Measurements from ENCODE around the gene GLYATL1.
"Not testable (repeated sequence)": the region's sequence is repeated elsewhere in the genome, so short reads cannot be mapped to it uniquely, and the experiment has no call there.

Gene GLYATL1

GRCh38 chr11:58999291-58999680 lies 60.0 kb downstream of the GLYATL1 start:
- DNase-seq: peak; percentile 16

- no peak for DNase-seq
Measured at GRCh38 chr11:59000003-59000402, 60.7 kb downstream of the GLYATL1 start.

GRCh38 chr11:59002006-59002405 lies 62.7 kb downstream of the GLYATL1 start:
- not testable (repeated sequence) for DNase-seq
